Brain microvascular endothelial cell (primary cell): ENCODE results near the gene MORN5.

ENCODE experiments used
- DNase-seq: peaks from one replicate; pipeline ENCODE4 v3.0.0-alpha.2; 2020
- H3K27ac ChIP-seq: fragments of 250-450 bp; sonication (Bioruptor Pico); 2 replicates; pipeline ENCODE4 v1.5.1; 2020; ENCODE audit warnings: mild to moderate bottlenecking, moderate library complexity
- H3K27me3 ChIP-seq: fragments of 250-450 bp; sonication (Bioruptor Pico); replicated peaks from 2 replicates; pipeline ENCODE4 v1.5.1; 2020; ENCODE audit warnings: mild to moderate bottlenecking
- H3K36me3 ChIP-seq: fragments of 250-450 bp; sonication (Bioruptor Pico); replicated peaks from 2 replicates; pipeline ENCODE4 v1.5.1; 2020; ENCODE audit warnings: mild to moderate bottlenecking
- H3K4me3 ChIP-seq: 2 replicates; pipeline ENCODE4 v1.5.1; 2011; ENCODE audit warnings: low read depth, mild to moderate bottlenecking, control low read depth, low read length, moderate library complexity
- in situ Hi-C: cut with HindIII; loops from 2 replicates; pipeline ENCODE4 v1.10.0; 2017; ENCODE audit warnings: low sequenced_read_pairs, low pct_ligation_motif_present
- TF ChIP-seq, protein P1 (sequence below): IDR thresholded peaks from 2 replicates; pipeline ENCODE4 v1.5.1; 2011; ENCODE audit warnings: low read depth, mild to moderate bottlenecking, moderate library complexity, low read length, control low read depth, inconsistent platforms; ENCODE audit errors: missing control alignments

The MORN5 gene

DNA sequence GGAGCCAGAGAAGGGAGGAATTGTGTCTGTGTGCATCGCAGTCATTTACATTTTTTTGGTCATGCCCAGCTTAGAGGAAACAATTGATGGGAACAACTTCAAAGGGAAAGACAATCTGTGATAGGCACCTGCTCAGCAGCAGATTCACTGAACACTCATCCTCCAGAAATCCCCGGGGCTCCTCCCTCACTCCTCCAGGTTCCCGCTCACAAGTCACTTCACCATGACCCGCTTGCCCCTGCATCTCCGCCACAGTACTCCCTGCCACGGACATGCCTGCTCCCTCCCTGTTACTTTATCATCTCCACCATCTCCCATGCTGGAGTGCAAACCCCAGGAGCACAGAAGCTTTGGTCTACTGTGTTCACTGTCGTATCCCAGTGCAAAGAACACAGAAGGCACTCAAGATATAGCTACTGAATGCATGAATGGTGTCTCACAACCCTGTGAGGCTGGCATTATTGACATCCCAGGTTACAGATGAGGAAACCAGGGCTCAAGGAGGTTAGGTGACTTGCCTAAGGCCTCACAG lies 52.8 kb downstream of the MORN5 start:
- no peaks in the 10 kb centered on the region for H3K36me3 ChIP-seq
- in situ Hi-C loops, result no loop called here
- H3K4me3 ChIP-seq, result no peak overlapping the region
- peaks cover 70% of the 10 kb centered on the region for H3K27me3 ChIP-seq
- TF ChIP-seq, protein P1, sequence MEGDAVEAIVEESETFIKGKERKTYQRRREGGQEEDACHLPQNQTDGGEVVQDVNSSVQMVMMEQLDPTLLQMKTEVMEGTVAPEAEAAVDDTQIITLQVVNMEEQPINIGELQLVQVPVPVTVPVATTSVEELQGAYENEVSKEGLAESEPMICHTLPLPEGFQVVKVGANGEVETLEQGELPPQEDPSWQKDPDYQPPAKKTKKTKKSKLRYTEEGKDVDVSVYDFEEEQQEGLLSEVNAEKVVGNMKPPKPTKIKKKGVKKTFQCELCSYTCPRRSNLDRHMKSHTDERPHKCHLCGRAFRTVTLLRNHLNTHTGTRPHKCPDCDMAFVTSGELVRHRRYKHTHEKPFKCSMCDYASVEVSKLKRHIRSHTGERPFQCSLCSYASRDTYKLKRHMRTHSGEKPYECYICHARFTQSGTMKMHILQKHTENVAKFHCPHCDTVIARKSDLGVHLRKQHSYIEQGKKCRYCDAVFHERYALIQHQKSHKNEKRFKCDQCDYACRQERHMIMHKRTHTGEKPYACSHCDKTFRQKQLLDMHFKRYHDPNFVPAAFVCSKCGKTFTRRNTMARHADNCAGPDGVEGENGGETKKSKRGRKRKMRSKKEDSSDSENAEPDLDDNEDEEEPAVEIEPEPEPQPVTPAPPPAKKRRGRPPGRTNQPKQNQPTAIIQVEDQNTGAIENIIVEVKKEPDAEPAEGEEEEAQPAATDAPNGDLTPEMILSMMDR, result no peak
- H3K27ac ChIP-seq, result no peak overlapping the region
- DNase-seq, result no peak

- Histone ChIP-seq H3K27ac (no peak overlapping the region), H3K36me3 (no peaks in the 10 kb centered on the region), H3K27me3 (peaks cover 76% of the 10 kb centered on the region), H3K4me3 (no peak overlapping the region)
- TF ChIP-seq, protein P1, result no peak
- in situ Hi-C loops, result no loop called here
- DNase-seq, result no peak
These were observed 53.4 kb downstream of the MORN5 start for GRCh38 chr9:122213102-122213588.

GRCh38 chr9:122213589-122214413 lies 54.1 kb downstream of the MORN5 start:
- no peaks in the 10 kb centered on the region for H3K36me3 ChIP-seq
- peaks cover 82% of the 10 kb centered on the region for H3K27me3 ChIP-seq
- in situ Hi-C loops, result no loop called here
- TF ChIP-seq, protein P1, result peak; percentile 2
- peak overlapping the region; percentile 34 for H3K4me3 ChIP-seq
- DNase-seq, result no peak
- H3K27ac ChIP-seq, result no peak overlapping the region

DNA sequence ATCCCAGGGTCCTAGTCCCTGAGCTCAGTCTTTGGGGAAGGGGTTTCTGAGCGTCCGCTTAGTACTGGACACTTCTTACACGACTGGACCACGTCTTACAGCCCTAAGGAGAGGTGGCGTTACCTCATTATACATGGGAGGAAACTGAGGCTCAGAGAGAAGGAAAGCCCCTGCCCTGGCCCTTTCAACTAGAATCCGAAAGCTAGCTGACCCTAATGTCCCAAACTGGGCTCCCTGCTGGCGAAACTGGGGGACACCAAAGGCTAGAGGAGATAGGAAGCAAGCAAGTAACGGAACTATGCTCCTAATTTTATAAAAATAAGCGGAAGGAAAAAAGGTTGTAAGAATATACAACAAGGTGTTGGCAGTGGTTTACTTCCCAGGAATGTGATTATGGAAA lies 54.8 kb downstream of the MORN5 start:
- in situ Hi-C loops, result no loop called here
- TF ChIP-seq, protein P1, result no peak
- Histone ChIP-seq H3K36me3 (no peaks in the 10 kb centered on the region), H3K27ac (no peak overlapping the region), H3K4me3 (no peak overlapping the region), H3K27me3 (peaks cover 88% of the 10 kb centered on the region)
- DNase-seq, result no peak

DNA sequence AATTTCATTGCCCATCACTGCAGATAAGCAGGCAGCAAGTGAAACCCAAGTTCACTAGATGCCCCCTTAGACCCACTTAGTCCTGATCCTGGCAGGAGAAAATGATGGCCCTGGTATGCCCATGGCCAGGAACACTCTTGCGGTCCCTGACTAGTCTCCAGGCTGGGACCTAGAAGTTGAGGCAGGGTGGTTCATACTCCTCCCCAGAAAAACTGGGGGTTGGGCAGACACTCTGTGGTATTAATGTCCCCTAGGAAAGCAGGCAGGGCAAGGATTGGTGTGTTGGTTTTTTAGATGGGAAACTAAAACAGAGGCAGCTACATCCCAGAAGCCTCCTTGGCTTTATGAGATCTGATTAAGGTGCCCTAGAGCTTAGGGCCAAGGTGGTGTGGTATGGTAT lies 56.0 kb downstream of the MORN5 start:
- Histone ChIP-seq H3K36me3 (no peaks in the 10 kb centered on the region), H3K4me3 (no peak overlapping the region), H3K27me3 (peaks cover 97% of the 10 kb centered on the region), H3K27ac (no peak overlapping the region)
- in situ Hi-C loops, result no loop called here
- TF ChIP-seq, protein P1, result no peak
- DNase-seq, result no peak
